GM10248 (cell line): ENCODE measurements around the gene KIF23.
"Not testable (repeated sequence)": the region's sequence is repeated elsewhere in the genome, so short reads cannot be mapped to it uniquely, and the experiment has no call there.

ENCODE experiments used
- CTCF ChIA-PET: fragments of 300-600 bp; sonication (Branson Sonifier 250); formaldehyde crosslinking; extraction: SDS; loops from one replicate; lab custom pipeline; 2021; ENCODE audit warnings: antibody characterized with exemption; lab: Yijun Ruan, JAX
- POLR2A ChIA-PET: fragments of 350-650 bp; sonication (Branson Sonifier 250); formaldehyde crosslinking; extraction: SDS; loops from one replicate; lab custom pipeline; 2020; ENCODE audit warnings: antibody characterized with exemption; lab: Yijun Ruan, JAX
- DNase-seq: peaks from one replicate; pipeline ENCODE4 v3.0.0; 2012; ENCODE audit errors: extremely low spot score
- CTCF ChIP-seq: IDR thresholded peaks from 2 replicates; pipeline ENCODE4 v1.5.1; 2012; ENCODE audit warnings: mild to moderate bottlenecking, low read depth; ENCODE audit errors: extremely low read depth, missing control alignments, control extremely low read depth

KIF23 gene

GRCh38 chr15:69377216-69377970 is 36.8 kb upstream of the KIF23 start:
- POLR2A ChIA-PET = no interaction called here
- CTCF ChIA-PET = interaction anchor here (1.6 kb wide), 1 partner anchor 18 kb away, joined by 4 read pairs; no protein-coding TSS in a partner anchor
- no peak for DNase-seq
- TF ChIP-seq CTCF = no peak

GRCh38 chr15:69380100-69380725 is 33.9 kb upstream of the KIF23 start:
- POLR2A ChIA-PET = no interaction called here
- CTCF ChIA-PET = interaction anchor here (1.4 to 3.4 kb wide), 3 partner anchors 14 to 33 kb away, joined by 3 to 14 read pairs (median 4); no protein-coding TSS in a partner anchor
- TF ChIP-seq CTCF = no peak
- no peak for DNase-seq

GRCh38 chr15:69380726-69381105 is 33.4 kb upstream of the KIF23 start:
- POLR2A ChIA-PET = no interaction called here
- CTCF ChIA-PET = interaction anchor here (1.4 to 3.4 kb wide), 3 partner anchors 14 to 34 kb away, joined by 3 to 14 read pairs (median 4); no protein-coding TSS in a partner anchor
- TF ChIP-seq CTCF = no peak
- no peak for DNase-seq

- CTCF ChIA-PET = interaction anchor here (0.9 to 3.4 kb wide), 2 partner anchors 10 to 12 kb away, joined by 5 to 14 read pairs; no protein-coding TSS in a partner anchor
- DNase-seq, POLR2A ChIA-PET: not testable (repeated sequence)
These were observed 32.0 kb upstream of the KIF23 start for GRCh38 chr15:69382176-69382575.

- CTCF ChIA-PET, DNase-seq, POLR2A ChIA-PET: not testable (repeated sequence)
These were observed 30.1 kb upstream of the KIF23 start for GRCh38 chr15:69384066-69384465.

- TF ChIP-seq CTCF = no peak
- ChIA-PET CTCF (interaction anchor here (0.9 kb wide), 1 partner anchor 34 kb away, joined by 3 read pairs; no protein-coding TSS in a partner anchor), POLR2A (no interaction called here)
- DNase-seq = no peak
These were observed 29.2 kb upstream of the KIF23 start for GRCh38 chr15:69384626-69385598.

- POLR2A ChIA-PET = no interaction called here
- TF ChIP-seq CTCF = no peak
- no peak for DNase-seq
- CTCF ChIA-PET = no interaction called here
These were observed 28.3 kb upstream of the KIF23 start for GRCh38 chr15:69385831-69386230.
